ENCODE data around the gene UQCC5. TPM values are rescaled to one million over a fixed set of nuclear protein-coding genes. Genes with fewer than 3 reads are reported as not detected.

Gene UQCC5
- total RNA-seq, 4 donors from 2014 or later: 0.32 to 5.1 (median 1.9) TPM

GRCh38 chr3:52516509-52517195 lies 19.8 kb upstream of the UQCC5 start:
- DNase-seq: no peak
- Histone ChIP-seq H3K4me3 (no peak overlapping the region), H3K27me3 (no peaks in the 10 kb centered on the region), H3K4me1 (peaks cover 0 to 12% (median 3%) of the 10 kb centered on the region in 3 donors), H3K27ac (no peak overlapping the region), H3K9me3 (no peaks in the 10 kb centered on the region), H3K36me3 (peaks cover 0 to 4% (median 0%) of the 10 kb centered on the region in 3 donors)
- 94 to 95% methylated on average over 10 of the region's 19 CpGs for WGBS, 2 donors
- intact Hi-C loops (cut with DNase I): no loop called here
- TF ChIP-seq POLR2A (IDR thresholded peaks at IDR 0.05): no peak

GRCh38 chr3:52517796-52518722 lies 18.3 kb upstream of the UQCC5 start:
- H3K36me3 ChIP-seq: peaks cover 0 to 10% (median 0%) of the 10 kb centered on the region in 3 donors

GRCh38 chr3:52518723-52519444 lies 17.5 kb upstream of the UQCC5 start:
- WGBS, 2 donors: 40 to 71% methylated on average over 17 to 20 of the region's 50 CpGs

More at GRCh38 chr3:52517796-52518722, 18.3 kb upstream of the UQCC5 start:
- Histone ChIP-seq H3K4me3 (peak overlapping the region in 3 of 4 donors; percentile 22 to 59 (median 35)), H3K27me3 (no peaks in the 10 kb centered on the region), H3K9me3 (no peaks in the 10 kb centered on the region), H3K4me1 (peaks cover 0 to 12% (median 3%) of the 10 kb centered on the region in 3 donors), H3K27ac (no peak overlapping the region)
- WGBS, 2 donors: 87 to 92% methylated on average over 9 to 11 of the region's 25 CpGs
- DNase-seq: no peak
- intact Hi-C loops (cut with DNase I): no loop called here
- TF ChIP-seq POLR2A (IDR thresholded peaks at IDR 0.05) (no peak), CTCF (IDR thresholded peaks at IDR 0.05) (no peak)

GRCh38 chr3:52519445-52520140 lies 16.8 kb upstream of the UQCC5 start:
- 50 to 69% methylated on average over 1 to 4 of the region's 22 CpGs for WGBS, 2 donors
- Histone ChIP-seq H3K27me3 (no peaks in the 10 kb centered on the region), H3K4me3 (no peak overlapping the region), H3K27ac (no peak overlapping the region), H3K9me3 (no peaks in the 10 kb centered on the region), H3K36me3 (peaks cover 6 to 26% (median 8%) of the 10 kb centered on the region in 3 donors), H3K4me1 (peaks cover 2 to 21% (median 8%) of the 10 kb centered on the region in 3 donors)
- intact Hi-C loops (cut with DNase I): no loop called here
- no peak for DNase-seq
- no peak for TF ChIP-seq CTCF (IDR thresholded peaks at IDR 0.05)
- TF ChIP-seq POLR2A (IDR thresholded peaks at IDR 0.05): no peak

More at GRCh38 chr3:52518723-52519444, 17.5 kb upstream of the UQCC5 start:
- peaks cover 3 to 18% (median 6%) of the 10 kb centered on the region in 3 donors for H3K36me3 ChIP-seq
- TF ChIP-seq POLR2A (IDR thresholded peaks at IDR 0.05) (no peak), CTCF (IDR thresholded peaks at IDR 0.05) (no peak)
- DNase-seq: no peak
- H3K27me3 ChIP-seq: no peaks in the 10 kb centered on the region
- H3K4me3 ChIP-seq: peak overlapping the region; percentile 19 to 59 (median 28)
- peaks cover 0 to 14% (median 3%) of the 10 kb centered on the region in 3 donors for H3K4me1 ChIP-seq
- H3K27ac ChIP-seq: no peak overlapping the region
- intact Hi-C loops (cut with DNase I): no loop called here
- H3K9me3 ChIP-seq: no peaks in the 10 kb centered on the region
